ENCODE measurements around the gene RPL7A.

The RPL7A gene

DNA sequence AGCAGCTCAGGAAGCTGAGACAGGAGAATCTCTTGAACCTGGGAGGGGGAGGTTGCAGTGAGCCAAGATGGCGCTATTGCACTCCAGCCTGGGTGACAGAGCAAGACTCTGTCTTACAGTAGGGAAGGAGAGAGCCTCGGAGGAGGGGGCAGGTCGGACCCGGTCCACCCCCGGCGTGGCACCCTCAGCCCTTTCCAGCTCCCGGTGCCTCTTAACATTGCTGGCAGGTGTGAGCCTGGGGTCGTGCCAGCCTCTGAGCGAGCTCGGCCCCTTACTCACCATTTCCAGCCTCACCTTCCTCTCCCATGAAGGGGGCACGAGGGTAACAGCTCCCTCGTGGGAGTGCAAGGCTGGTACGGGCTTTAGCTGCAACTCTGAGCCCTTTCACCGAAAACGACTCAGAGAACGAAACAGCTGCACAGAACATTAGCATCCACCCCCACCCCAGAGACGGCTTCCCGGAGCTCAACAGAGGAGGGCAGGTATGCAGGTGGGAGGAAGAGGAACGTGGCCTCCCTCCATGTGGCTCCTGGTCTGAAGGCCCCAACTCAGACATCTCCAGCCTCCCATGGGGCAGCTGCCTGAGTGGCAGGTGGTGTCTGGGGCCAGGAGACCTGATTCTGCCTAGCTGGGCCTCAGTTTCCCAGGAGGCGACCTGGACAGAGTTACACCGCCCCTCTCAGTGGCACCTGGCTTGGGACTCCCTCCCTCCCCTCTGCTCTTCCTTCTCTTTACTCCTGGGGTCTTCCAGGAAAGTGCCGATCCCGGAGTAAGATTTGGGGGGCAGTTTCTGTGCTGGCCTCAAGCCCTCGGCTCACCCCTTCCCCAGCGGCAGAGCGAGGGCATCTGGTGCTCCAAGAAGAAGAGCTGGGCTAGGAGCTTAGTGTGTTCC is 44.5 kb upstream of the RPL7A start:
- peaks cover 5% of the 10 kb centered on the region for H3K27me3 ChIP-seq (ENCODE audit: insufficient read depth, poor library complexity, severe bottlenecking)
- DNase-seq (ENCODE audit: low read depth in 1 of 2, low spot score in 1 of 2), result no peak
- TF ChIP-seq SPI1 (IDR thresholded peaks at IDR 0.05; ENCODE audit: borderline replicate concordance, low read depth), result no peak
- TF ChIP-seq, protein P1, sequence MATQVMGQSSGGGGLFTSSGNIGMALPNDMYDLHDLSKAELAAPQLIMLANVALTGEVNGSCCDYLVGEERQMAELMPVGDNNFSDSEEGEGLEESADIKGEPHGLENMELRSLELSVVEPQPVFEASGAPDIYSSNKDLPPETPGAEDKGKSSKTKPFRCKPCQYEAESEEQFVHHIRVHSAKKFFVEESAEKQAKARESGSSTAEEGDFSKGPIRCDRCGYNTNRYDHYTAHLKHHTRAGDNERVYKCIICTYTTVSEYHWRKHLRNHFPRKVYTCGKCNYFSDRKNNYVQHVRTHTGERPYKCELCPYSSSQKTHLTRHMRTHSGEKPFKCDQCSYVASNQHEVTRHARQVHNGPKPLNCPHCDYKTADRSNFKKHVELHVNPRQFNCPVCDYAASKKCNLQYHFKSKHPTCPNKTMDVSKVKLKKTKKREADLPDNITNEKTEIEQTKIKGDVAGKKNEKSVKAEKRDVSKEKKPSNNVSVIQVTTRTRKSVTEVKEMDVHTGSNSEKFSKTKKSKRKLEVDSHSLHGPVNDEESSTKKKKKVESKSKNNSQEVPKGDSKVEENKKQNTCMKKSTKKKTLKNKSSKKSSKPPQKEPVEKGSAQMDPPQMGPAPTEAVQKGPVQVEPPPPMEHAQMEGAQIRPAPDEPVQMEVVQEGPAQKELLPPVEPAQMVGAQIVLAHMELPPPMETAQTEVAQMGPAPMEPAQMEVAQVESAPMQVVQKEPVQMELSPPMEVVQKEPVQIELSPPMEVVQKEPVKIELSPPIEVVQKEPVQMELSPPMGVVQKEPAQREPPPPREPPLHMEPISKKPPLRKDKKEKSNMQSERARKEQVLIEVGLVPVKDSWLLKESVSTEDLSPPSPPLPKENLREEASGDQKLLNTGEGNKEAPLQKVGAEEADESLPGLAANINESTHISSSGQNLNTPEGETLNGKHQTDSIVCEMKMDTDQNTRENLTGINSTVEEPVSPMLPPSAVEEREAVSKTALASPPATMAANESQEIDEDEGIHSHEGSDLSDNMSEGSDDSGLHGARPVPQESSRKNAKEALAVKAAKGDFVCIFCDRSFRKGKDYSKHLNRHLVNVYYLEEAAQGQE (IDR thresholded peaks at IDR 0.05; ENCODE audit: insufficient replicate concordance, low read depth), result no peak
- TF ChIP-seq, protein P2, sequence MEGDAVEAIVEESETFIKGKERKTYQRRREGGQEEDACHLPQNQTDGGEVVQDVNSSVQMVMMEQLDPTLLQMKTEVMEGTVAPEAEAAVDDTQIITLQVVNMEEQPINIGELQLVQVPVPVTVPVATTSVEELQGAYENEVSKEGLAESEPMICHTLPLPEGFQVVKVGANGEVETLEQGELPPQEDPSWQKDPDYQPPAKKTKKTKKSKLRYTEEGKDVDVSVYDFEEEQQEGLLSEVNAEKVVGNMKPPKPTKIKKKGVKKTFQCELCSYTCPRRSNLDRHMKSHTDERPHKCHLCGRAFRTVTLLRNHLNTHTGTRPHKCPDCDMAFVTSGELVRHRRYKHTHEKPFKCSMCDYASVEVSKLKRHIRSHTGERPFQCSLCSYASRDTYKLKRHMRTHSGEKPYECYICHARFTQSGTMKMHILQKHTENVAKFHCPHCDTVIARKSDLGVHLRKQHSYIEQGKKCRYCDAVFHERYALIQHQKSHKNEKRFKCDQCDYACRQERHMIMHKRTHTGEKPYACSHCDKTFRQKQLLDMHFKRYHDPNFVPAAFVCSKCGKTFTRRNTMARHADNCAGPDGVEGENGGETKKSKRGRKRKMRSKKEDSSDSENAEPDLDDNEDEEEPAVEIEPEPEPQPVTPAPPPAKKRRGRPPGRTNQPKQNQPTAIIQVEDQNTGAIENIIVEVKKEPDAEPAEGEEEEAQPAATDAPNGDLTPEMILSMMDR (IDR thresholded peaks at IDR 0.05; ENCODE audit: insufficient read depth, low read length), result no peak
- TF ChIP-seq POLR2AphosphoS5 (IDR thresholded peaks at IDR 0.05; ENCODE audit: low read depth), result no peak
- TF ChIP-seq GABPA (IDR thresholded peaks at IDR 0.05; ENCODE audit: low read depth), result no peak
- H3K4me3 ChIP-seq (replicated peaks; ENCODE audit: insufficient read depth, low read length), result no peak overlapping the region
- H3K27ac ChIP-seq (replicated peaks), result no peak overlapping the region

DNA sequence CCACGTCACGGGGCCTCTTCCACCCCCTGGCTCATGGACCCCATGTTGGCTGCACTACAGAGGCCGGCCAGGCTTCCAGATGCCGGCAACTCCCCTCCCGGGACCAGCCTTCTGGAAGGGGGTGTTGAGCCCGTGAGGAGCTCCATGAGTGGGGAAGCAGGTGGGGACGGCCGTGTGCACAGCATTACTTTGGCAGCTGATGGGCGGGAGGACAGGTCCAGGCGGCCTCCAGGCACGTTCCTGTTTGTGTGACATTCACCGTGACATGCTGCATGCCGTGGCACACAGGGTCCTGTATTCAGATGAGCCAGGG is 43.9 kb upstream of the RPL7A start:
- Histone ChIP-seq H3K4me3 (replicated peaks; ENCODE audit: insufficient read depth, low read length) (no peak overlapping the region), H3K27me3 (ENCODE audit: insufficient read depth, poor library complexity, severe bottlenecking) (peaks cover 5% of the 10 kb centered on the region), H3K27ac (replicated peaks) (no peak overlapping the region)
- no peak for DNase-seq (ENCODE audit: low read depth in 1 of 2, low spot score in 1 of 2)
- TF ChIP-seq, protein P1 (IDR thresholded peaks at IDR 0.05; ENCODE audit: insufficient replicate concordance, low read depth), result no peak
- TF ChIP-seq POLR2AphosphoS5 (IDR thresholded peaks at IDR 0.05; ENCODE audit: low read depth) (no peak), SPI1 (IDR thresholded peaks at IDR 0.05; ENCODE audit: borderline replicate concordance, low read depth) (no peak), GABPA (IDR thresholded peaks at IDR 0.05; ENCODE audit: low read depth) (no peak)
- TF ChIP-seq, protein P2 (IDR thresholded peaks at IDR 0.05; ENCODE audit: insufficient read depth, low read length), result no peak

DNA sequence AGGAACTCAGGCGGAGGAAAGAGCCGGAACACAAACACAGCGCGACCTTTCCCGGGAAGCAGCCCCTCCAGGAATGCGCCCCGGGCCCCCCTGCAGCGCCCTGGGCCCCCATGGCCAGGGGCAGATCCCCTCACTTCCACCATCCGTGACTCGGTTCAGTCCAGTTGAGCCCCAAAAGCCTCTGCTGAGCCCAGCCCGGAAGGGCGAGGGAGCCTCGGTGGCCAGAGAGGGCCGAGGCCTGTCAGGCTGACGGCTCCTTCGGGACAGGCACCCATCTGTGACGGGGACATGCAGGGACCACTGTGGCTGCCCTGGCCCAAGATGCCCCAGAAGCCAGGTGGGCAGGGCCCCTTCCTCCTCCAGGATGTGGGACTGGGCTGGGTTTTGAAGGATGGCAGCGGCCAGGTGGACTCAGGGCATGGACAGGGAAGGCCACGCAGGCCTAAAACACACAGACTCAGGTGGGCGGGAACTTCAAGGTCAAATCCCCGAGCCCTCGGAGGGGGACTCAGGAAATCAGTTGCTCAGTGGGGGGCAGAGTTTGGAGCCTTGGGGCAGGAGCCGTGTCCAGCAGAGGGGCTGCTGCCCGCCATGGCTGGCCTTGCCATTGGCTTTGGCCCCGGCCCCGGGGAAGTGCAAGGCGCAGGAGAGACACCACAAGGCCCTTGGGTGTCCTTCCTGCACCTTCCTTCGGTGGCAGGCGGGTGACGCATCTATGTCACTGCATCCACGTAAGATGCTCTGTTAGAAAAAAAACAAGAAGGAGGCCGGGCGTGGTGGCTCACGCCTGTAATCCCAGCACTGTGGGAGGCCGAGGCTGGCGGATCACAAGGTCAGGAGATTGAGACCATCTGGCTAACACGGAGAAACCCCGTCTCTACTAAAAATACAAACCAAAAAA is 43.3 kb upstream of the RPL7A start:
- no peak for DNase-seq (ENCODE audit: low read depth in 1 of 2, low spot score in 1 of 2)
- no peak for TF ChIP-seq GABPA (IDR thresholded peaks at IDR 0.05; ENCODE audit: low read depth)
- TF ChIP-seq SPI1 (IDR thresholded peaks at IDR 0.05; ENCODE audit: borderline replicate concordance, low read depth), result no peak
- TF ChIP-seq, protein P1 (IDR thresholded peaks at IDR 0.05; ENCODE audit: insufficient replicate concordance, low read depth), result no peak
- TF ChIP-seq, protein P2 (IDR thresholded peaks at IDR 0.05; ENCODE audit: insufficient read depth, low read length), result no peak
- TF ChIP-seq POLR2AphosphoS5 (IDR thresholded peaks at IDR 0.05; ENCODE audit: low read depth), result no peak
- Histone ChIP-seq H3K27me3 (ENCODE audit: insufficient read depth, poor library complexity, severe bottlenecking) (peaks cover 5% of the 10 kb centered on the region), H3K27ac (replicated peaks) (no peak overlapping the region), H3K4me3 (replicated peaks; ENCODE audit: insufficient read depth, low read length) (no peak overlapping the region)
